HEK293 (cell line): ENCODE results near the gene UNG.
A peak's percentile ranks its signal among the peaks of the same experiment; 100 is the strongest.

Experiments
- CTCF ChIA-PET: fragments of 350-600 bp; formaldehyde crosslinking; extraction: SDS; loops from one replicate; lab custom pipeline; 2021; ENCODE audit warnings: antibody characterized with exemption; lab: Yijun Ruan, JAX
- POLR2A ChIA-PET: fragments of 300-600 bp; formaldehyde crosslinking; extraction: SDS; loops from one replicate; lab custom pipeline; 2020; ENCODE audit warnings: antibody characterized with exemption, inconsistent platforms; lab: Yijun Ruan, JAX
- H3K27ac ChIP-seq: fragments of 200-500 bp; sonication (Bioruptor generic); 2 replicates; pipeline ENCODE4 v1.5.1; 2014; ENCODE audit warnings: low read depth, low read length, control low read depth, inconsistent platforms; ENCODE audit errors: extremely low read depth
- H3K36me3 ChIP-seq, 2 experiments: fragments of 200-500 bp in 1 of 2; sonication (Bioruptor generic) in 1 of 2; 1 replicate in 1 of 2; 2 replicates in 1 of 2; pipeline ENCODE4 v1.5.1; 2014 to 2017; ENCODE audit warnings: inconsistent platforms in 2 of 2, low read length in 2 of 2; ENCODE audit not compliant: control insufficient read depth in 2 of 2, insufficient read depth in 1 of 2
- H3K4me1 ChIP-seq: fragments of 200-500 bp; sonication (Bioruptor generic); 2 replicates; pipeline ENCODE4 v1.5.1; 2014; ENCODE audit warnings: mild to moderate bottlenecking, low read length, inconsistent platforms; ENCODE audit not compliant: control insufficient read depth, insufficient read depth
- H3K4me3 ChIP-seq: 2 replicates; pipeline ENCODE4 v1.5.1; 2011; ENCODE audit warnings: low read depth, mild to moderate bottlenecking, control low read depth, low read length, moderate library complexity
- H3K9me3 ChIP-seq: fragments of 200-500 bp; sonication (Bioruptor generic); 2 replicates; pipeline ENCODE4 v1.5.1; 2014; ENCODE audit warnings: low read depth, low read length, inconsistent platforms; ENCODE audit not compliant: control insufficient read depth, insufficient read depth
- BCL11A ChIP-seq: fragments of 450-650 bp; formaldehyde crosslinking; IDR thresholded peaks from 2 replicates; pipeline ENCODE4 v1.5.1; 2016; ENCODE audit warnings: low read depth, missing biosample characterization, missing genetic modification characterization
- GLIS1 ChIP-seq: fragments of 450-650 bp; formaldehyde crosslinking; IDR thresholded peaks from 2 replicates; pipeline ENCODE4 v1.5.1; 2016; ENCODE audit warnings: missing biosample characterization, missing genetic modification characterization
- HOXD13 ChIP-seq: sonication (generic); formaldehyde crosslinking; IDR thresholded peaks from 2 replicates; pipeline ENCODE4 v1.8.0; 2022; ENCODE audit warnings: missing genetic modification reagents, borderline replicate concordance
- IKZF3 ChIP-seq: fragments of 450-650 bp; IDR thresholded peaks from 2 replicates; pipeline ENCODE4 v1.5.0; 2018; ENCODE audit warnings: missing biosample characterization, mild to moderate bottlenecking, missing genetic modification characterization, moderate library complexity
- KLF1 ChIP-seq: fragments of 450-650 bp; formaldehyde crosslinking; IDR thresholded peaks from 2 replicates; pipeline ENCODE4 v1.5.1; 2016; ENCODE audit warnings: missing biosample characterization, missing genetic modification characterization
- SCRT1 ChIP-seq: fragments of 450-650 bp; formaldehyde crosslinking; IDR thresholded peaks from 2 replicates; pipeline ENCODE4 v1.5.1; 2016; ENCODE audit warnings: missing biosample characterization, missing genetic modification characterization, borderline replicate concordance
- SP2 ChIP-seq: fragments of 450-650 bp; formaldehyde crosslinking; IDR thresholded peaks from 2 replicates; pipeline ENCODE4 v1.5.1; 2016; ENCODE audit warnings: missing biosample characterization, missing genetic modification characterization
- WT1 ChIP-seq: fragments of 450-650 bp; formaldehyde crosslinking; IDR thresholded peaks from 2 replicates; pipeline ENCODE4 v1.5.1; 2016; ENCODE audit warnings: missing biosample characterization, missing genetic modification characterization
- ZBTB48 ChIP-seq: fragments of 450-650 bp; formaldehyde crosslinking; IDR thresholded peaks from 2 replicates; pipeline ENCODE4 v1.5.1; 2016; ENCODE audit warnings: missing biosample characterization, missing genetic modification characterization
- ZFP37 ChIP-seq: fragments of 450-650 bp; formaldehyde crosslinking; IDR thresholded peaks from 2 replicates; pipeline ENCODE4 v1.5.1; 2016; ENCODE audit warnings: missing biosample characterization, missing genetic modification characterization
- ZNF121 ChIP-seq: fragments of 450-650 bp; formaldehyde crosslinking; IDR thresholded peaks from 2 replicates; pipeline ENCODE4 v1.5.1; 2016; ENCODE audit warnings: missing biosample characterization, missing genetic modification characterization
- ZNF146 ChIP-seq: fragments of 450-650 bp; formaldehyde crosslinking; IDR thresholded peaks from 2 replicates; pipeline ENCODE4 v1.5.1; 2016; ENCODE audit warnings: missing biosample characterization, missing genetic modification characterization
- ZNF155 ChIP-seq: fragments of 450-650 bp; formaldehyde crosslinking; IDR thresholded peaks from 2 replicates; pipeline ENCODE4 v1.5.1; 2016; ENCODE audit warnings: missing biosample characterization, missing genetic modification characterization
- ZNF16 ChIP-seq: fragments of 450-650 bp; formaldehyde crosslinking; IDR thresholded peaks from 2 replicates; pipeline ENCODE4 v1.5.1; 2016; ENCODE audit warnings: low read depth, missing biosample characterization, missing genetic modification characterization
- ZNF169 ChIP-seq: fragments of 450-650 bp; formaldehyde crosslinking; IDR thresholded peaks from 2 replicates; pipeline ENCODE4 v1.5.1; 2016; ENCODE audit warnings: missing biosample characterization, missing genetic modification characterization
- ZNF174 ChIP-seq: fragments of 450-650 bp; formaldehyde crosslinking; IDR thresholded peaks from 2 replicates; pipeline ENCODE4 v1.5.0; 2017; ENCODE audit warnings: missing biosample characterization, mild to moderate bottlenecking, missing genetic modification characterization
- ZNF2 ChIP-seq: fragments of 450-650 bp; formaldehyde crosslinking; IDR thresholded peaks from 2 replicates; pipeline ENCODE4 v1.5.1; 2016; ENCODE audit warnings: missing biosample characterization, missing genetic modification characterization
- ZNF202 ChIP-seq: fragments of 450-650 bp; formaldehyde crosslinking; IDR thresholded peaks from 2 replicates; pipeline ENCODE4 v1.5.1; 2016; ENCODE audit warnings: missing biosample characterization, missing genetic modification characterization, borderline replicate concordance
- ZNF366 ChIP-seq: fragments of 450-650 bp; formaldehyde crosslinking; conservative IDR thresholded peaks from 2 replicates; pipeline ENCODE4 v1.5.1; 2016; ENCODE audit warnings: missing biosample characterization, missing genetic modification characterization
- ZNF449 ChIP-seq: fragments of 450-650 bp; formaldehyde crosslinking; IDR thresholded peaks from 2 replicates; pipeline ENCODE4 v1.5.1; 2017; ENCODE audit warnings: missing biosample characterization, mild to moderate bottlenecking, missing genetic modification characterization, moderate library complexity
- ZNF513 ChIP-seq: fragments of 450-650 bp; IDR thresholded peaks from 2 replicates; pipeline ENCODE4 v1.5.1; 2018; ENCODE audit warnings: missing biosample characterization, missing genetic modification characterization
- ZNF529 ChIP-seq: fragments of 450-650 bp; formaldehyde crosslinking; IDR thresholded peaks from 2 replicates; pipeline ENCODE4 v1.5.1; 2017; ENCODE audit warnings: missing genetic modification characterization, missing biosample characterization; ENCODE audit not compliant: insufficient replicate concordance
- ZNF549 ChIP-seq: fragments of 450-650 bp; IDR thresholded peaks from 2 replicates; pipeline ENCODE4 v1.5.1; 2018; ENCODE audit warnings: missing biosample characterization, missing genetic modification characterization, mild to moderate bottlenecking, inconsistent platforms, moderate library complexity
- ZNF555 ChIP-seq: fragments of 450-650 bp; formaldehyde crosslinking; conservative IDR thresholded peaks from 2 replicates; pipeline ENCODE4 v1.5.1; 2017; ENCODE audit warnings: missing biosample characterization, mild to moderate bottlenecking, missing genetic modification characterization, inconsistent platforms
- ZNF596 ChIP-seq: fragments of 450-650 bp; IDR thresholded peaks from 2 replicates; pipeline ENCODE4 v1.5.0; 2018; ENCODE audit warnings: missing biosample characterization, mild to moderate bottlenecking, missing genetic modification characterization, moderate library complexity
- ZNF621 ChIP-seq: fragments of 450-650 bp; formaldehyde crosslinking; IDR thresholded peaks from 2 replicates; pipeline ENCODE4 v1.5.1; 2017; ENCODE audit warnings: missing biosample characterization, missing genetic modification characterization
- TF ChIP-seq, protein P1 (sequence below): fragments of 450-650 bp; formaldehyde crosslinking; IDR thresholded peaks from 2 replicates; pipeline ENCODE4 v1.5.1; 2016; ENCODE audit warnings: missing biosample characterization, missing genetic modification characterization, low read depth
- TF ChIP-seq, protein P2 (sequence below): fragments of 450-650 bp; formaldehyde crosslinking; IDR thresholded peaks from 2 replicates; pipeline ENCODE4 v1.5.1; 2017; ENCODE audit warnings: missing biosample characterization, missing genetic modification characterization
- TF ChIP-seq, protein P3 (sequence below): fragments of 450-650 bp; formaldehyde crosslinking; IDR thresholded peaks from 2 replicates; pipeline ENCODE4 v1.5.1; 2016; ENCODE audit warnings: missing biosample characterization, missing genetic modification characterization
- TF ChIP-seq, protein P4 (sequence below): fragments of 450-650 bp; formaldehyde crosslinking; IDR thresholded peaks from 2 replicates; pipeline ENCODE4 v1.5.1; 2016; ENCODE audit warnings: missing biosample characterization, missing genetic modification characterization

The UNG gene

DNA sequence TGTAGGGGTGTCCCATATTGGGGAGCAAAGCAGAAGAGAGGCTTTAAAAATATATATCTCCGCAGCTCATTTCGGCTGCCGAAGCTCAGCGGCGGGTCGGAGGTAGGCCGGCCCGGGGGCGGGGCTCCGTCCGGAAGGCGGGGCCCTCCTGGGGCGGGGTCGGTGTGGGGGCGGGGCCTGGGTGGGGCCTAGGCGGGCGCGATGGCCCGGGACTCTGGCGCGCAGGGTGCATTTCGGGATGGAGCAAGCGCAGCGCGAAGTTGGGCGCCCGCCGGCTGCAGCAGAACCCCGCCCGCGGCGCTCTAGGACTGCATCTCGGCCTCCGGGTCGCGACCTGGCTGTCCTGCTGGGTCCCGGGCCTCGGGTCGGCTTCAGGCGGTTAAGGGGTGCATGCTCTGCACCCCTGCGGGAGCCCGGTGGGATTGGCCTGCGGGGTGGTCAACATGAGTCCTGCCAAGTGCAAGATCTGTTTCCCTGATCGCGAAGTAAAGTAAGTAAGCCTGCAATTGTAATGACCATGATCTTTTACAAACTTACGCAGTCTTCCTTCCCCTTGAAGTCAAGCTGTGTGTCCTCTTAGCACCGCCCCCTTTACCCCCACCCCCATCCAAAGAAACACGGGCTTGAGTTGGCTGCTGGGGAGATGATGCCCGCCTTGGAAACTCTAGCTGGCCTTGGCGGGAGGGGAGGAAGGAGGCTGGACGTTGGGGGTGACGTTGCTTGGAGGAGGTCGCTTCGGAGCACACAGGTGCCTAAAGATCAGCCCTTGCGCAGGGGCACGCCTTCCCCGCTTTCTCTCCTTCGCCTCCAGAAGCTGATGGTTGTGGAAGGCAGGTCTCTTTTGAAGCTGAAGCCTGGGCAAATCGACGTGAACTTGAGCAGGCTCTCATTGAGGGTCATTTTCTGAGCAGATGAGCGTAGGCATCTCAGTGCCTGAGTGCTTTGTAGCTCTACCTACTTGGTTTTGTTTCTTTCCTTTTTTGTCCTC lies 57.3 kb downstream of the UNG start (continued):
- peak; percentile 61 for TF ChIP-seq ZNF449 (tag by site-specific recombination)
- TF ChIP-seq ZNF529 (tag by site-specific recombination), result no peak
- peak; percentile 83 for TF ChIP-seq ZBTB48 (tag by site-specific recombination)
- TF ChIP-seq WT1 (tag by site-specific recombination), result no peak
- TF ChIP-seq, protein P1, sequence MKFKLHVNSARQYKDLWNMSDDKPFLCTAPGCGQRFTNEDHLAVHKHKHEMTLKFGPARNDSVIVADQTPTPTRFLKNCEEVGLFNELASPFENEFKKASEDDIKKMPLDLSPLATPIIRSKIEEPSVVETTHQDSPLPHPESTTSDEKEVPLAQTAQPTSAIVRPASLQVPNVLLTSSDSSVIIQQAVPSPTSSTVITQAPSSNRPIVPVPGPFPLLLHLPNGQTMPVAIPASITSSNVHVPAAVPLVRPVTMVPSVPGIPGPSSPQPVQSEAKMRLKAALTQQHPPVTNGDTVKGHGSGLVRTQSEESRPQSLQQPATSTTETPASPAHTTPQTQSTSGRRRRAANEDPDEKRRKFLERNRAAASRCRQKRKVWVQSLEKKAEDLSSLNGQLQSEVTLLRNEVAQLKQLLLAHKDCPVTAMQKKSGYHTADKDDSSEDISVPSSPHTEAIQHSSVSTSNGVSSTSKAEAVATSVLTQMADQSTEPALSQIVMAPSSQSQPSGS (tag by site-specific recombination), result 0 out of 2 replicates have a peak, but pooled peaks have one; percentile 12
- no peak for TF ChIP-seq ZNF16 (tag by site-specific recombination)
- no peak for TF ChIP-seq ZNF596 (tag by site-specific recombination)
- no peak for TF ChIP-seq ZFP37 (tag by site-specific recombination)
- TF ChIP-seq ZNF621 (tag by site-specific recombination), result no peak
- TF ChIP-seq IKZF3 (tag by site-specific recombination), result no peak
- peak; percentile 55; the same call in 1 of the 2 replicates for TF ChIP-seq ZNF2 (tag by site-specific recombination)
- TF ChIP-seq SP2 (tag by site-specific recombination), result peak; percentile 95
- peak; percentile 83 for TF ChIP-seq BCL11A (tag by site-specific recombination)
- TF ChIP-seq HOXD13 (CRISPR knock-in tag), result no peak
- TF ChIP-seq ZNF155 (tag by site-specific recombination), result no peak
- no peak for TF ChIP-seq ZNF513 (tag by site-specific recombination)
- TF ChIP-seq, all 188 proteins: peak for 44

DNA sequence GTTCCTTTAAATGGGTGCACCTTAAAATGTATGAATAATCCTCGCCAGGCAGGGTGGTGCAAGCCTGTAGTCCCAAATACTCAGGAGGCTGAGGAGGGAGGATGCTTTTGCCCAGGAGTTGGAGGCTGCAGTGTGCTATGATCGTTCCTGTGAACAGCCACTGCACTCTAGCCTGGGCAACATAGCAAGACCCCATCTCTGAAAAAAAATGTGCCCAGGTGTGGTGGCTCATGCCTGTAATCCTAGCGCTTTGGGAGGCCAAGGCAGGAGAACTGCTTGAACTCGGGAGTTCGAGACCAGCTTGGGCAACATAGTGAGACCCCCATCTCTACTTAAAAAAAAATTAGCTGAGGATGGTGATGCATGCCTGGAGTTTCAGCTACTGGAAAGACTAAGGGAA lies 58.6 kb downstream of the UNG start:
- Histone ChIP-seq H3K4me3 (no peak overlapping the region), H3K4me1 (peaks cover 8% of the 10 kb centered on the region; the same call in 1 of the 2 replicates), H3K9me3 (no peaks in the 10 kb centered on the region), H3K27ac (no peak overlapping the region), H3K36me3 (no peaks in the 10 kb centered on the region)
- ChIA-PET POLR2A (no interaction called here), CTCF (interaction anchor here (1.0 kb wide), 1 partner anchor 1163 kb away, joined by 6 read pairs; no protein-coding TSS in a partner anchor)
- TF ChIP-seq ZNF146 (tag by site-specific recombination) (peak; percentile 47), ZNF202 (tag by site-specific recombination) (no peak), GLIS1 (no peak), ZNF549 (tag by site-specific recombination) (no peak), ZNF366 (tag by site-specific recombination) (no peak), SCRT1 (tag by site-specific recombination) (no peak), KLF1 (tag by site-specific recombination) (no peak), ZNF169 (tag by site-specific recombination) (no peak), ZNF174 (tag by site-specific recombination) (no peak), ZNF121 (tag by site-specific recombination) (peak; percentile 99), ZNF555 (no peak)
- TF ChIP-seq, protein P2, sequence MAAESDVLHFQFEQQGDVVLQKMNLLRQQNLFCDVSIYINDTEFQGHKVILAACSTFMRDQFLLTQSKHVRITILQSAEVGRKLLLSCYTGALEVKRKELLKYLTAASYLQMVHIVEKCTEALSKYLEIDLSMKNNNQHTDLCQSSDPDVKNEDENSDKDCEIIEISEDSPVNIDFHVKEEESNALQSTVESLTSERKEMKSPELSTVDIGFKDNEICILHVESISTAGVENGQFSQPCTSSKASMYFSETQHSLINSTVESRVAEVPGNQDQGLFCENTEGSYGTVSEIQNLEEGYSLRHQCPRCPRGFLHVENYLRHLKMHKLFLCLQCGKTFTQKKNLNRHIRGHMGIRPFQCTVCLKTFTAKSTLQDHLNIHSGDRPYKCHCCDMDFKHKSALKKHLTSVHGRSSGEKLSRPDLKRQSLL (tag by site-specific recombination), result no peak
- TF ChIP-seq, protein P3, sequence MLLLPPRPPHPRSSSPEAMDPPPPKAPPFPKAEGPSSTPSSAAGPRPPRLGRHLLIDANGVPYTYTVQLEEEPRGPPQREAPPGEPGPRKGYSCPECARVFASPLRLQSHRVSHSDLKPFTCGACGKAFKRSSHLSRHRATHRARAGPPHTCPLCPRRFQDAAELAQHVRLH (tag by site-specific recombination), result no peak
- TF ChIP-seq, protein P4, sequence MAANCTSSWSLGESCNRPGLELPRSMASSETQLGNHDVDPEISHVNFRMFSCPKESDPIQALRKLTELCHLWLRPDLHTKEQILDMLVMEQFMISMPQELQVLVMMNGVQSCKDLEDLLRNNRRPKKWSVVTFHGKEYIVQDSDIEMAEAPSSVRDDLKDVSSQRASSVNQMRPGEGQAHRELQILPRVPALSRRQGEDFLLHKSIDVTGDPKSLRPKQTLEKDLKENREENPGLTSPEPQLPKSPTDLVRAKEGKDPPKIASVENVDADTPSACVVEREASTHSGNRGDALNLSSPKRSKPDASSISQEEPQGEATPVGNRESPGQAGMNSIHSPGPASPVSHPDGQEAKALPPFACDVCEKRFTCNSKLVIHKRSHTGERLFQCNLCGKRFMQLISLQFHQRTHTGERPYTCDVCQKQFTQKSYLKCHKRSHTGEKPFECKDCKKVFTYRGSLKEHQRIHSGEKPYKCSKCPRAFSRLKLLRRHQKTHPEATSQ (tag by site-specific recombination), result no peak
